Measurements from ENCODE around the gene LAMB1.
A peak's percentile ranks its signal among the peaks of the same experiment; 100 is the strongest.

The LAMB1 gene

DNA sequence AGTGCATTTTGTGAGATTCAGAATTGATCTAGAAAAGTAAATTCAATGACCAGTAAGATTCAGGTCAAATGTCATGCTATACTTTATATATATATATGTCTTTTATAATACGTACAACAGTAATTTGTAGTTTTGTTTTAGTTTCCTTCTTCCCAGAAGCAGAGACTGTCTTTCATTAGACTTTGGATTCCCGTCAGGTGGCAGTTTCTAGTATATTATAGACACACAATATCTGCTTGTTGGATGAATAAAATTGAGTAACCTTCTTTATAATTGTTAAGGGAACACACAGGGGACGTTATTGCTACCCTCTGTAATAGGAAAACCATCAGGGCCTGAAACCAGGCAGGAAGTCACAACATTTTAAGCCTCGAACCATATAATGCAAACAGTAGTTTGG is 5.3 kb upstream of the LAMB1 start:
- H3K9ac ChIP-seq (ENCODE audit: low read length in 2 of 2): no peak overlapping the region
- H3K27ac ChIP-seq (ENCODE audit: low read length): no peak overlapping the region
- no peaks in the 10 kb centered on the region for H3K9me3 ChIP-seq (ENCODE audit: control insufficient read depth in 2 of 2, low read length in 2 of 2)
- no peak overlapping the region for H3K4me3 ChIP-seq (ENCODE audit: low read length in 2 of 2)
- no peaks in the 10 kb centered on the region for H3K27me3 ChIP-seq (ENCODE audit: control insufficient read depth in 1 of 2, insufficient read depth in 2 of 2, low read length in 2 of 2)
- H3K36me3 ChIP-seq (ENCODE audit: control insufficient read depth in 2 of 2, insufficient read depth in 2 of 2, low read length in 2 of 2): no peaks in the 10 kb centered on the region
- H3K4me1 ChIP-seq (ENCODE audit: control insufficient read depth, insufficient read depth, low read length): peaks cover 10% of the 10 kb centered on the region

DNA sequence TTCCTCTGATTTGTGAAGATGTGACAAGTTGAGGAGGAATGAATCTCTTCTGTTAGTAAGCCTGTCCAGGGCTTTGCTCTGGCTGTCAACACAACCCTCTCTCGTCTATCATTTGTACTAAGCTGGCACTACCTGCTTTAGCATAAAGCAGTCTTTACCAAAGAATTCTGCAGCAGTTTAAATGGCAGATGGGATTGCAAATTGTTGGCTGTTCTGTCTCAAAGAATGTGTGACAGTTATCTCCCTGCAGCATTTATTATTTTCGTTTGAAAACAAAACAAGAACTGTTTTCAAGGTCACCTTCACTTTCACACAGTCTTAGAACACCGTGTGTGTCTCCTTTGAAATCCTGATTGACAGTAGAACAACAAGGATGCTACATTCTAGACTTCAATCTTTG is 4.8 kb upstream of the LAMB1 start:
- no peaks in the 10 kb centered on the region for H3K27me3 ChIP-seq (ENCODE audit: control insufficient read depth in 1 of 2, insufficient read depth in 2 of 2, low read length in 2 of 2)
- no peaks in the 10 kb centered on the region for H3K9me3 ChIP-seq (ENCODE audit: control insufficient read depth in 2 of 2, low read length in 2 of 2)
- no peak overlapping the region for H3K9ac ChIP-seq (ENCODE audit: low read length in 2 of 2)
- peaks cover 10% of the 10 kb centered on the region for H3K4me1 ChIP-seq (ENCODE audit: control insufficient read depth, insufficient read depth, low read length)
- H3K4me3 ChIP-seq (ENCODE audit: low read length in 2 of 2): no peak overlapping the region
- no peaks in the 10 kb centered on the region for H3K36me3 ChIP-seq (ENCODE audit: control insufficient read depth in 2 of 2, insufficient read depth in 2 of 2, low read length in 2 of 2)
- H3K27ac ChIP-seq (ENCODE audit: low read length): no peak overlapping the region

DNA sequence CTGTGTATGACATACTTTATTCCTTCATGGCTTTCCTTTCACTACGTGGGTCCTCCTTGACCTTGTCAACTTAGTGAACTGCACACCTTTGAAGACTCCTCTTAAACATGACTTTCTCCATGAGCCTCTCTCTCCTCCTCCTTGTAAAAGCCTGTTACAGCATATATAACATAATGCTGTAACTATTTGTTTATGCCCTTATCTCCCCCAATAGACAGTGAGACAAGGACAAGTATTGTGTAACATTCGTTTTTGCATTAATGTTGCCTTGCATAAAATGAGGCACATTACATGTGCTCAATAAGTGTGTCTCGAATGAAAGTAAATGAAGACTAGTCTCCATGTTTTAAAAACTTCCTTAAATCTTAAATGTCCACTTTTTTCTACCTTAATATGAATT is 4.3 kb upstream of the LAMB1 start:
- Histone ChIP-seq H3K27ac (ENCODE audit: low read length) (no peak overlapping the region), H3K4me3 (ENCODE audit: low read length in 2 of 2) (no peak overlapping the region), H3K4me1 (ENCODE audit: control insufficient read depth, insufficient read depth, low read length) (peaks cover 11% of the 10 kb centered on the region), H3K27me3 (ENCODE audit: control insufficient read depth in 1 of 2, insufficient read depth in 2 of 2, low read length in 2 of 2) (no peaks in the 10 kb centered on the region), H3K36me3 (ENCODE audit: control insufficient read depth in 2 of 2, insufficient read depth in 2 of 2, low read length in 2 of 2) (no peaks in the 10 kb centered on the region), H3K9me3 (ENCODE audit: control insufficient read depth in 2 of 2, low read length in 2 of 2) (no peaks in the 10 kb centered on the region), H3K9ac (ENCODE audit: low read length in 2 of 2) (no peak overlapping the region)

DNA sequence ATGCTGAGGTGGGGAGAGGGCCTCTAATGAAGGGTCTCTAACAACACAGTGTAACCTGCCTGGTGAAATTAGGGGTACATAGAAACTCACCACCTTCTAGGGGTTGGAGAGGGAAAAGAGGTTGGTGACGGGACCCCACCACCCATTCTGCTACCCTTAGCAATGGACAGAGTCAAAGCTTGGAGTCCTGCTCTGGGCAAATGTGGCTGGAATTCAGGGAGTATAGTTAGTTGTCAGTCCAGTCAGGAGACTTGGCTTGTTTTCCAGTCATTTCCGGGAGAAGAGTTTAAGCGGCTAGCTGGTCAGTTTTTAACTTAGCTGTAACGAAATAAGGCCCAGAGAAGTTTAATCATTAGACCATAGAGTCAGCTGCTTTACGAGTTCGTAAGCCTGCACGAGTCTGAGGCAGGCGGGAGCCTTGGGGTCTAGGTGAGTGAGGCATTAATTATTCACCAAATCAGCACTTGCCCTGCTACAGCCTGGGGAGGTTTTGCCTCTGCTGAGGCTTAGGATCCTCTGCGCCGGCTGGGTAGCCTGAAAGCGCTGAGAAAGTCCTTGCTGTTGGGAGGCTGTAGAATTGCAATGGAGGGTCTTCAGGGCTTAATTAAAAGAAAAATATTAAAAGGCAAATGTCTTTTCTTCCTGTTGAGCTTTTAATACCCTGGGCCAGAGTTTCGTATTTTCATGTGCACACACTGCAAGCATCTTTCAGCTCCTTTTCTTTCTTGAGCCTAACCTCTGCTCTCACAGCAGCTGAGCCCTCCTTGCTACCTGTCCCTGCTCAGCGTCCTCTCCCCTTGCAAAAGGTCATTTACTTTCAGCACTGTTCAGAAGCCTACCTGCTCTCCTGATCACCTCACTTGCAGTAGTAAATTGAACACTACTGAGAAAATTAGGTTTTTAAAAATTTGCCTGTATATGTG is 1.5 kb upstream of the LAMB1 start:
- H3K27ac ChIP-seq (ENCODE audit: low read length): peak overlapping the region; percentile 37
- peaks cover 21% of the 10 kb centered on the region for H3K4me1 ChIP-seq (ENCODE audit: control insufficient read depth, insufficient read depth, low read length)
- no peak overlapping the region for H3K4me3 ChIP-seq (ENCODE audit: low read length in 2 of 2)
- H3K36me3 ChIP-seq (ENCODE audit: control insufficient read depth in 2 of 2, insufficient read depth in 2 of 2, low read length in 2 of 2): no peaks in the 10 kb centered on the region
- no peaks in the 10 kb centered on the region for H3K27me3 ChIP-seq (ENCODE audit: control insufficient read depth in 1 of 2, insufficient read depth in 2 of 2, low read length in 2 of 2)
- H3K9ac ChIP-seq (ENCODE audit: low read length in 2 of 2): peak overlapping the region in 1 of 2 donors; percentile 18
- H3K9me3 ChIP-seq (ENCODE audit: control insufficient read depth in 2 of 2, low read length in 2 of 2): no peaks in the 10 kb centered on the region

DNA sequence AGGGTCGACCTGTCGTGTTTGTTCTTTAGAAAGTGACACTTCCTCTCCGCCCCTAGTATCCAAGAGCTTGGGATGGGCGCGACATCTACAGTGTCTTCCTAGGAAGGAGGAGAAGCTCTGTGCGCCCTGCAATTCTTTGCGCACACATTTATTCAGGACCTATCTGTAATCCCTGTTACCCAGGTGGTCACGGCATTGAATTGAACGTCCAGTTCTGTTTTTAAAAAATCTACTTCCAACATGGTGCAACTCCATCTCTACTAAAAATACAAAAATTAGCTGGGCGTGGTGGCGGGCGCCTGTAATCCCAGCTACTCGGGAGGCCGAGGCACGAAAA is 606 bp upstream of the LAMB1 start:
- Histone ChIP-seq H3K9me3 (ENCODE audit: control insufficient read depth in 2 of 2, low read length in 2 of 2) (no peaks in the 10 kb centered on the region), H3K4me3 (ENCODE audit: low read length in 2 of 2) (peak overlapping the region; percentile 92), H3K27ac (ENCODE audit: low read length) (peak overlapping the region; percentile 83), H3K4me1 (ENCODE audit: control insufficient read depth, insufficient read depth, low read length) (peaks cover 27% of the 10 kb centered on the region), H3K27me3 (ENCODE audit: control insufficient read depth in 1 of 2, insufficient read depth in 2 of 2, low read length in 2 of 2) (no peaks in the 10 kb centered on the region), H3K9ac (ENCODE audit: low read length in 2 of 2) (peak overlapping the region in 1 of 2 donors; percentile 73), H3K36me3 (ENCODE audit: control insufficient read depth in 2 of 2, insufficient read depth in 2 of 2, low read length in 2 of 2) (no peaks in the 10 kb centered on the region)

DNA sequence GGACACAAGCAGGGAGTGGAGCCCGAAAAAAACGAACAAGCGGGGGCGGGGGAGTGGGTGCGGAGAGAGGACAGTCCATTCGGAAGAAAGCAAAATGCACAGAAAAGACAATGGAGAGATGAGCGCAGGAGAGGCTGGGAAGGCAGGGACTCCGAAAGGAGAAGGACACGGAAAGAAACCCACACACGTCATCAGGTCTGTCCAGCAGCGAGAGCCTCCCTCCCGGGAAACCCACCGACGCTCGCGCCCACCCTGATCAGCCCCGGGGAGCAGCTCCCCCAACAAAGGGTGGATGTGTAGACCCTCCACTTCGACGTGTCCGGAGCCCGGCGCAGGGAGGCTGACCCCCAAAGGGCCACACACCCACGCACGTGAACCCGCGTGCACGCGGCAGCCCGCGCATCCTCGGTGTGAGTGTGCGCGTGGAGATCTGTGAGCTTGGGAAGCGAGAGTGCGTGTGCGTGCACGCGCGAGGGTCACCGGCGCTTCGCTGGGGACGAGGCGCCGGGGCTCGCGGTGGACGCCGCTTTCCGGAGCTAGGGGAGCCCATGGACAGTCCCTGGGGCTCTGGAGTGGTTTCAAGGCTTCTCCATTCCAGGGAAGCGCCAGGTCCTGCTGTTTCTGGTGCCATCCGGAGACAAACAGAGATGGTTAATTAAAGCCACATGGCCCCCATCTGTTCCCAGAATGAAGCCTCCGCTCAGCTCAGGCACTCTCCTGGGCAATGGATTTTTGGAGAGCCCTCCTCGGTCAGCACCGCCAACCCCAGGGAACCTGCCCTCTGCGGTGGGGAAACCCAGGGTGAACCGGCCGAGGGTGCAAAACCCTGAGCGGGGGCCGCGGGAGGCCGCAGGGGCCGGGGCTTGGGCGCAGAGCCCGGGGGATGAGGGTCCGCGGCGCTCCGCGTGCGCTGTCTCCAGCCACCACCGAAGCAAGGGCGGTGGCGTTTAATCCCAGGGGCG is 916 bp downstream of the LAMB1 start:
- Histone ChIP-seq H3K36me3 (ENCODE audit: control insufficient read depth in 2 of 2, insufficient read depth in 2 of 2, low read length in 2 of 2) (peaks cover 6 to 7% of the 10 kb centered on the region in 2 donors), H3K4me1 (ENCODE audit: control insufficient read depth, insufficient read depth, low read length) (peaks cover 29% of the 10 kb centered on the region), H3K27ac (ENCODE audit: low read length) (peak overlapping the region; percentile 83), H3K4me3 (ENCODE audit: low read length in 2 of 2) (peak overlapping the region; percentile 92), H3K9ac (ENCODE audit: low read length in 2 of 2) (peak overlapping the region; percentile 73 to 79), H3K27me3 (ENCODE audit: control insufficient read depth in 1 of 2, insufficient read depth in 2 of 2, low read length in 2 of 2) (no peaks in the 10 kb centered on the region), H3K9me3 (ENCODE audit: control insufficient read depth in 2 of 2, low read length in 2 of 2) (no peaks in the 10 kb centered on the region)

DNA sequence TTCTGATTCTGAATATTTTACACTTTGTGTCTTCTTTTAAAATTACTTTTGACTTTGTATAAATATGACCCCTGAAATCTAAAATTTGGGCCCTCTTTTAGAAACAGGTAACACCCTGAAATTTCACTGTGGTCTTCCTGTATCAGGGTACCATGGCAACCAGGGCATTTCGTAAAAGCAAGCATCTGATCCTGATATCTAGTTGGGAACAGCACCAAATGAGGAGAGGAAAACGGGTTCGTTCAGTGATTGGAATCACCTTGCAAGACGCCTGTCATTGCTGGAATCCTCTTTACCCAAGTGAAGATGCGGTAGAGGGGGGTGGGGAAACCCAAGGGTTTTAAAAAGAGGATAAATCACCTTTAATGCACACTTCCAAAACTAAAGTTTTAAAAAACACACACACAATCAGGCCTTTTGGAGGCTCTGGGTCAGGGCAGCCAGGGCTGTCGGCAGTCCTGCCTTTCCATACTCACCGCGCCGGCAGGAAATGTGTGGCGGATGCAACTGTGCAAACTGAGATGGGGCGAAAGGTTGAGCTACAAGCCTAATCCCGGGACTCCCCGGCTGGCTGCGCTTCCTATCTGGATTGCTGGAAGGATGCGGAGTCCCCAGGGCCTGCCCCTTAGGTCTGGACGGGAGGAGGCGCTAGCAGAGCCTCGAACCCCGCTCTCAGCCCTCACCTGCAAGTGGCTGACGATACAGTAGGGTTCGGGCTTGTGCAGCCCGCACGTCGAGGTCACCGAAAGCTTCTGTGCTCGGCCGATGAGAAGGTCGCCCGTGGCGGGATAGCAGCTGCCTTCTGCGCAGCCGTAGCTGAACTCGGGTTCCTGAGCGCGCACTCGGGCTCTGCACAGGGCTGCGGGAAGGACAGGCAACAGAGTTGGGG is 1.8 kb downstream of the LAMB1 start:
- Histone ChIP-seq H3K27ac (ENCODE audit: low read length) (peak overlapping the region; percentile 83), H3K27me3 (ENCODE audit: control insufficient read depth in 1 of 2, insufficient read depth in 2 of 2, low read length in 2 of 2) (no peaks in the 10 kb centered on the region), H3K9me3 (ENCODE audit: control insufficient read depth in 2 of 2, low read length in 2 of 2) (no peaks in the 10 kb centered on the region), H3K4me1 (ENCODE audit: control insufficient read depth, insufficient read depth, low read length) (peaks cover 29% of the 10 kb centered on the region), H3K36me3 (ENCODE audit: control insufficient read depth in 2 of 2, insufficient read depth in 2 of 2, low read length in 2 of 2) (peaks cover 6 to 7% of the 10 kb centered on the region in 2 donors), H3K4me3 (ENCODE audit: low read length in 2 of 2) (peak overlapping the region; percentile 92), H3K9ac (ENCODE audit: low read length in 2 of 2) (peak overlapping the region; percentile 73 to 78)

DNA sequence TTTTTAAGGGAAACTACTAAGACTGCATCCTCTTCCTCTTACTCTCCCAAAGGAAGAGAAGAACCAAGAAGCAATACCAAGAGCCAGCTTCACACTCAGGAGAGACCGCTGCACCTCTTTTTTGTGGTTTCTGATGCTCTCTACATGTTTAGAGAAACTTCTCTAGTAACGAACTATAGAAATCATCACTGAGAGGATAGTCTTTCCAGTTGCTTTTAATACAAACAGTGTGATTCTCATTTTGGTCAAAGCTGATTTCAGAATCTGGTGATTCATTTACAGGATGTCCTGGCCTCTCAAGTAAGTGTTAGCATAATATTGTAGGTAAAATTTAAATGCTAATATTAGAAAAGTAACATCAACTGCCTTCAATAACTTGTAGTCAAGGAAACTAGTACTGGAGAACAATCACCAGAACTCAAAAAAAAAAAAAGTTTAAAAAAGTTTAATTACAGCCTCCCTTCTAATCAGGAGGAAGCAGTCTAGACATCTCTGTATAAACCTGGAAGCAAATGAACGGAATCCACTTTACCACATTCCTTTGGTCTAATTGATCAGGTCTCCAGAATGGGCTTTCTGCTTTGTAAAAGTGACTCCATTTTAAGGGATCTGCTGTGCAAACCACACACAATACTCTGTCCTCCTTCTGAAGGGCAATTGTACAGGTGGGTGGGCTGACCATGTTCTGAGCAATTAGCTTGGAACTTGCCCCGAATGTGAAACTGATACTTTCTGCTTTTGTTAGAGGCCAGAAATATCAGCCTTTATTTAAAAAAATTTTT is 3.0 kb downstream of the LAMB1 start:
- H3K4me3 ChIP-seq (ENCODE audit: low read length in 2 of 2): peak overlapping the region in 1 of 2 donors; percentile 24
- no peaks in the 10 kb centered on the region for H3K9me3 ChIP-seq (ENCODE audit: control insufficient read depth in 2 of 2, low read length in 2 of 2)
- peaks cover 35% of the 10 kb centered on the region for H3K4me1 ChIP-seq (ENCODE audit: control insufficient read depth, insufficient read depth, low read length)
- no peak overlapping the region for H3K27ac ChIP-seq (ENCODE audit: low read length)
- H3K36me3 ChIP-seq (ENCODE audit: control insufficient read depth in 2 of 2, insufficient read depth in 2 of 2, low read length in 2 of 2): peaks cover 6 to 7% of the 10 kb centered on the region in 2 donors
- peak overlapping the region in 1 of 2 donors; percentile 40 for H3K9ac ChIP-seq (ENCODE audit: low read length in 2 of 2)
- no peaks in the 10 kb centered on the region for H3K27me3 ChIP-seq (ENCODE audit: control insufficient read depth in 1 of 2, insufficient read depth in 2 of 2, low read length in 2 of 2)

DNA sequence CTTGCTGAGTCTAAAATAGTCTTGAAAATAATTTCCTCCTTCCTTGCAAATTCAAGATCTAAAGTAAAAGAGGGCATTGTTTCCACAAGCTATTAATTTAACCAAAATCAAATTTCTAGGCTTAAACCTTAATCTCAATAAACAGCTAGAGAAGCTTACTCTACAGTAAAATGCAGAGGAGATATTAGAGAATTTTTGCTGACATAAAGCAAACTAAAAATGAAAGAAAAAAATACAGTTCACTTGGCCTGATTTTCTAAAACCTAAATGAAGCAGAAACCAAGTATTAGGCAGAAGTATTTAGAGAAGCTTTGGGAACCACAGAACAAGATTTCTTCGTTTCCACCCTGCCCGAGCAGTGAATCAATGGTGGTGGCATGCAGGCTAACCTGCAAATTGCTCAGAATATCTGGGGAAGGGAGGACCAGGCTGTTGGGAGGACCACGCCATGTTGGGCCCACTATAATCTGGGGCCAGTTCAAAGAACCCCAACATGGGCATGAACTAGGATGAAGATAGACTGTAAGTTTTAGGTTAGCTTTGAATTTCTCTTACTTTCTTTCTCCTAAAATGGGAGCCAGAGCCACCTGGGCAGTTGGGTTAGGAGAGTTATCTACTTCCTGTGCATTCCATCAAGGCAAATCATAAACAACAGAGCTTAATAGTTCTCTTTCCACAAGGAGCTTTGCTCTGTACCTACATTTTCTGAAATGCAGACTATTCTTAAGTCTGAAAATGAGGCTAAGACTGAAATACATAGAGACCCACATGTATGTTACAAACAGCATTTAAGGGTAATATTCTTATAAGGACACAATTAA is 4.1 kb downstream of the LAMB1 start:
- H3K27me3 ChIP-seq (ENCODE audit: control insufficient read depth in 1 of 2, insufficient read depth in 2 of 2, low read length in 2 of 2): no peaks in the 10 kb centered on the region
- H3K9ac ChIP-seq (ENCODE audit: low read length in 2 of 2): no peak overlapping the region
- H3K36me3 ChIP-seq (ENCODE audit: control insufficient read depth in 2 of 2, insufficient read depth in 2 of 2, low read length in 2 of 2): peaks cover 6 to 10% of the 10 kb centered on the region in 2 donors
- H3K4me1 ChIP-seq (ENCODE audit: control insufficient read depth, insufficient read depth, low read length): peaks cover 31% of the 10 kb centered on the region
- peak overlapping the region in 1 of 2 donors; percentile 44 for H3K4me3 ChIP-seq (ENCODE audit: low read length in 2 of 2)
- no peak overlapping the region for H3K27ac ChIP-seq (ENCODE audit: low read length)
- no peaks in the 10 kb centered on the region for H3K9me3 ChIP-seq (ENCODE audit: control insufficient read depth in 2 of 2, low read length in 2 of 2)
